K562 (cell line): Measurements from ENCODE around the gene SCARF2. TPM values are rescaled to one million over a fixed set of nuclear protein-coding genes. Genes with fewer than 3 reads are reported as not detected.

ENCODE experiments used
- ASH1L ChIP-seq: fragments of 450-650 bp; IDR thresholded peaks from 2 replicates; pipeline ENCODE4 v1.6.1; 2018; ENCODE audit warnings: borderline replicate concordance, mild to moderate bottlenecking, low read depth; ENCODE audit not compliant: partially characterized antibody
- BDP1 ChIP-seq: IDR thresholded peaks from 3 replicates; pipeline ENCODE4 v1.6.1; 2011; ENCODE audit not compliant: insufficient read length, insufficient read depth
- FIP1L1 ChIP-seq: fragments of 200-400 bp; formaldehyde crosslinking; IDR thresholded peaks from 2 replicates; pipeline ENCODE4 v1.6.1; 2018; ENCODE audit warnings: mild to moderate bottlenecking, low read depth, low read length; ENCODE audit not compliant: poor library complexity, severe bottlenecking
- FOXA3 ChIP-seq, 2 experiments: fragments of 450-650 bp in 1 of 2; sonication (generic) in 1 of 2; formaldehyde crosslinking; IDR thresholded peaks in 1 of 2; conservative IDR thresholded peaks in 1 of 2; 2 replicates each; pipeline versions ENCODE4 v1.4.0 to v1.8.0; 2020 to 2022; ENCODE audit warnings: mild to moderate bottlenecking in 2 of 2, missing genetic modification reagents in 1 of 2
- HSF4 ChIP-seq: fragments of 250-450 bp; sonication (Bioruptor Pico); IDR thresholded peaks from 2 replicates; pipeline ENCODE4 v2.1.2; 2022; ENCODE audit warnings: mild to moderate bottlenecking, moderate library complexity, borderline replicate concordance
- MBD2 ChIP-seq: sonication (generic); IDR thresholded peaks from 2 replicates; pipeline ENCODE4 v1.6.1; 2016; ENCODE audit warnings: low read depth, borderline replicate concordance
- PHB ChIP-seq: fragments of 250-450 bp; sonication (Bioruptor Pico); IDR thresholded peaks from 2 replicates; pipeline ENCODE4 v1.5.0; 2021
- SRF ChIP-seq, 2 experiments: fragments of 250-450, 450-650 bp in 1 of 2; sonication (Bioruptor Pico) in 1 of 2; sonication (generic) in 1 of 2; formaldehyde crosslinking; IDR thresholded peaks; 2 replicates each; pipeline versions ENCODE4 v1.5.0 to v1.5.1; 2020 to 2022; ENCODE audit warnings: mild to moderate bottlenecking in 1 of 2, missing genetic modification reagents in 1 of 2
- TRIM28 ChIP-seq: fragments of 450-650 bp; IDR thresholded peaks from 2 replicates; pipeline ENCODE4 v1.6.1; 2017
- ZC3H4 ChIP-seq: sonication (generic); formaldehyde crosslinking; IDR thresholded peaks from 2 replicates; pipeline ENCODE4 v1.9.0; 2021; ENCODE audit warnings: missing genetic modification reagents, borderline replicate concordance
- ZNF197 ChIP-seq: fragments of 200-800 bp; sonication (Bioruptor generic); IDR thresholded peaks from 2 replicates; pipeline ENCODE4 v1.6.1; 2016; ENCODE audit warnings: low read depth, missing genetic modification characterization, missing compliant biosample characterization
- ZNF695 ChIP-seq: fragments of 450-650 bp; formaldehyde crosslinking; IDR thresholded peaks from 2 replicates; pipeline ENCODE4 v1.4.0; 2020; ENCODE audit warnings: mild to moderate bottlenecking, moderate library complexity
- polyA plus RNA-seq, 8 experiments: library from polyadenylated mRNA; depleted of rRNA in 4 of 8; stranded (reverse) in 5 of 8; unstranded in 3 of 8; fragments of >200 nt; fragmentation: Nextera tagmentation in 2 of 8; fragmentation: Illumina TruSeq in 1 of 8; extraction: Ambion mirVana in 2 of 8; extraction: Trizol in 1 of 8; gene quantifications; 2 replicates each; pipeline versions ENCODE4 v1.2.1 to v1.2.3, GENCODE V29; 2011 to 2014; ENCODE audit warnings: inconsistent platforms in 1 of 8, missing spikeins in 1 of 8
- total RNA-seq, 7 experiments: library from RNA; depleted of rRNA in 6 of 7; stranded (reverse); fragments of >200 nt in 6 of 7; fragmentation: Illumina TruSeq in 2 of 7; extraction: Trizol in 2 of 7; gene quantifications; 2 replicates each; pipeline versions ENCODE4 v1.2.1 to v1.2.3, GENCODE V29; 2011 to 2021; ENCODE audit warnings: low replicate concordance in 1 of 7
- TF ChIP-seq, protein P1 (sequence below), 2 experiments: fragments of 450-650 bp in 1 of 2; sonication (generic) in 1 of 2; formaldehyde crosslinking in 1 of 2; IDR thresholded peaks; 2 replicates each; pipeline versions ENCODE4 v1.7.1 to v1.9.0; 2016 to 2022; ENCODE audit warnings: inconsistent platforms in 1 of 2, mild to moderate bottlenecking in 1 of 2, missing genetic modification reagents in 1 of 2
- TF ChIP-seq, protein P2 (sequence below): fragments of 250-450 bp; sonication (Bioruptor Pico); IDR thresholded peaks from 2 replicates; pipeline ENCODE4 v1.9.0; 2021; ENCODE audit warnings: mild to moderate bottlenecking, inconsistent platforms

The SCARF2 gene
- total and polyA plus RNA-seq, 9 of the 15 experiments (the other 6 are each of a cell fraction or from before 2014, with no cell fraction given), result 0.06 to 0.32 (median 0.21) TPM; not detected in 5

- TF ChIP-seq, protein P1, sequence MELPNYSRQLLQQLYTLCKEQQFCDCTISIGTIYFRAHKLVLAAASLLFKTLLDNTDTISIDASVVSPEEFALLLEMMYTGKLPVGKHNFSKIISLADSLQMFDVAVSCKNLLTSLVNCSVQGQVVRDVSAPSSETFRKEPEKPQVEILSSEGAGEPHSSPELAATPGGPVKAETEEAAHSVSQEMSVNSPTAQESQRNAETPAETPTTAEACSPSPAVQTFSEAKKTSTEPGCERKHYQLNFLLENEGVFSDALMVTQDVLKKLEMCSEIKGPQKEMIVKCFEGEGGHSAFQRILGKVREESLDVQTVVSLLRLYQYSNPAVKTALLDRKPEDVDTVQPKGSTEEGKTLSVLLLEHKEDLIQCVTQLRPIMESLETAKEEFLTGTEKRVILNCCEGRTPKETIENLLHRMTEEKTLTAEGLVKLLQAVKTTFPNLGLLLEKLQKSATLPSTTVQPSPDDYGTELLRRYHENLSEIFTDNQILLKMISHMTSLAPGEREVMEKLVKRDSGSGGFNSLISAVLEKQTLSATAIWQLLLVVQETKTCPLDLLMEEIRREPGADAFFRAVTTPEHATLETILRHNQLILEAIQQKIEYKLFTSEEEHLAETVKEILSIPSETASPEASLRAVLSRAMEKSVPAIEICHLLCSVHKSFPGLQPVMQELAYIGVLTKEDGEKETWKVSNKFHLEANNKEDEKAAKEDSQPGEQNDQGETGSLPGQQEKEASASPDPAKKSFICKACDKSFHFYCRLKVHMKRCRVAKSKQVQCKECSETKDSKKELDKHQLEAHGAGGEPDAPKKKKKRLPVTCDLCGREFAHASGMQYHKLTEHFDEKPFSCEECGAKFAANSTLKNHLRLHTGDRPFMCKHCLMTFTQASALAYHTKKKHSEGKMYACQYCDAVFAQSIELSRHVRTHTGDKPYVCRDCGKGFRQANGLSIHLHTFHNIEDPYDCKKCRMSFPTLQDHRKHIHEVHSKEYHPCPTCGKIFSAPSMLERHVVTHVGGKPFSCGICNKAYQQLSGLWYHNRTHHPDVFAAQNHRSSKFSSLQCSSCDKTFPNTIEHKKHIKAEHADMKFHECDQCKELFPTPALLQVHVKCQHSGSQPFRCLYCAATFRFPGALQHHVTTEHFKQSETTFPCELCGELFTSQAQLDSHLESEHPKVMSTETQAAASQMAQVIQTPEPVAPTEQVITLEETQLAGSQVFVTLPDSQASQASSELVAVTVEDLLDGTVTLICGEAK (IDR thresholded peaks at IDR 0.05), result no peak
- TF ChIP-seq, protein P1 (CRISPR knock-in tag; IDR thresholded peaks at IDR 0.05), result 0 out of 2 replicates have a peak, but pooled peaks have one; percentile 1
- TF ChIP-seq FIP1L1, result no peak
- 0 out of 2 replicates have a peak, but pooled peaks have one; percentile 69 for TF ChIP-seq ZC3H4
- TF ChIP-seq BDP1, result no peak
- no peak for TF ChIP-seq TRIM28
- TF ChIP-seq FOXA3 (CRISPR knock-in tag; conservative IDR thresholded peaks at IDR 0.05 in 1 of 2, IDR thresholded peaks at IDR 0.05 in 1 of 2), result 0 out of 4 replicates have a peak, but pooled peaks of 1 of the 2 experiments have one; percentile 23
- TF ChIP-seq MBD2, result no peak
- TF ChIP-seq ASH1L, result no peak
- TF ChIP-seq ZNF695 (CRISPR knock-in tag), result no peak
- TF ChIP-seq, protein P2, sequence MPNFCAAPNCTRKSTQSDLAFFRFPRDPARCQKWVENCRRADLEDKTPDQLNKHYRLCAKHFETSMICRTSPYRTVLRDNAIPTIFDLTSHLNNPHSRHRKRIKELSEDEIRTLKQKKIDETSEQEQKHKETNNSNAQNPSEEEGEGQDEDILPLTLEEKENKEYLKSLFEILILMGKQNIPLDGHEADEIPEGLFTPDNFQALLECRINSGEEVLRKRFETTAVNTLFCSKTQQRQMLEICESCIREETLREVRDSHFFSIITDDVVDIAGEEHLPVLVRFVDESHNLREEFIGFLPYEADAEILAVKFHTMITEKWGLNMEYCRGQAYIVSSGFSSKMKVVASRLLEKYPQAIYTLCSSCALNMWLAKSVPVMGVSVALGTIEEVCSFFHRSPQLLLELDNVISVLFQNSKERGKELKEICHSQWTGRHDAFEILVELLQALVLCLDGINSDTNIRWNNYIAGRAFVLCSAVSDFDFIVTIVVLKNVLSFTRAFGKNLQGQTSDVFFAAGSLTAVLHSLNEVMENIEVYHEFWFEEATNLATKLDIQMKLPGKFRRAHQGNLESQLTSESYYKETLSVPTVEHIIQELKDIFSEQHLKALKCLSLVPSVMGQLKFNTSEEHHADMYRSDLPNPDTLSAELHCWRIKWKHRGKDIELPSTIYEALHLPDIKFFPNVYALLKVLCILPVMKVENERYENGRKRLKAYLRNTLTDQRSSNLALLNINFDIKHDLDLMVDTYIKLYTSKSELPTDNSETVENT (CRISPR knock-in tag), result peak; percentile 46; the same call in 1 of the 2 replicates
- TF ChIP-seq PHB, result 0 out of 2 replicates have a peak, but pooled peaks have one; percentile 3
- no peak for TF ChIP-seq ZNF197
- no peak for TF ChIP-seq SRF (CRISPR knock-in tag; IDR thresholded peaks at IDR 0.05)
- TF ChIP-seq HSF4, result no peak
Measured at GRCh38 chr22:20419664-20419951, 18.0 kb downstream of the SCARF2 start (continued).
